Parathyroid adenoma (tissue), 2 donors: ENCODE measurements around the gene PYCR2.

Experiments used
- H2AFZ ChIP-seq: fragments of 300-600 bp; sonication (generic); one replicate; pipeline ENCODE4 v1.7.0; 2017; ENCODE audit warnings: antibody characterized with exemption, mild to moderate bottlenecking
- H3K27ac ChIP-seq: fragments of 300-600 bp; sonication (generic); one replicate; pipeline ENCODE4 v1.7.0; 2017
- H3K27me3 ChIP-seq: fragments of 300-600 bp; sonication (generic); one replicate; pipeline ENCODE4 v1.7.0; 2017; ENCODE audit warnings: low read length; ENCODE audit not compliant: control insufficient read depth, insufficient read depth
- H3K36me3 ChIP-seq: fragments of 300-600 bp; sonication (generic); one replicate; pipeline ENCODE4 v1.7.0; 2017; ENCODE audit warnings: low read length; ENCODE audit not compliant: control insufficient read depth, insufficient read depth
- H3K4me1 ChIP-seq: fragments of 300-600 bp; sonication (generic); one replicate; pipeline ENCODE4 v1.7.0; 2017; ENCODE audit warnings: control low read depth
- H3K4me2 ChIP-seq: fragments of 300-600 bp; sonication (generic); one replicate; pipeline ENCODE4 v1.7.0; 2017; ENCODE audit warnings: low read length
- H3K4me3 ChIP-seq: fragments of 300-600 bp; sonication (generic); one replicate; pipeline ENCODE4 v1.7.0; 2017; ENCODE audit warnings: low read depth, low read length
- H3K79me2 ChIP-seq: fragments of 300-600 bp; sonication (generic); one replicate; pipeline ENCODE4 v1.7.0; 2017; ENCODE audit warnings: control low read depth
- H3K9ac ChIP-seq: fragments of 300-600 bp; sonication (generic); one replicate; pipeline ENCODE4 v1.7.0; 2017; ENCODE audit warnings: mild to moderate bottlenecking
- H3K9me3 ChIP-seq: fragments of 300-600 bp; sonication (generic); one replicate; pipeline ENCODE4 v1.7.0; 2017; ENCODE audit warnings: low read length; ENCODE audit not compliant: control insufficient read depth
- TF ChIP-seq, protein P1 (sequence below): fragments of 300-600 bp; sonication (generic); IDR thresholded peaks from one replicate; pipeline ENCODE4 v1.7.0; 2017; ENCODE audit warnings: antibody characterized with exemption, mild to moderate bottlenecking
- donor health status: primary hyperparathyroidism.

The PYCR2 gene

DNA sequence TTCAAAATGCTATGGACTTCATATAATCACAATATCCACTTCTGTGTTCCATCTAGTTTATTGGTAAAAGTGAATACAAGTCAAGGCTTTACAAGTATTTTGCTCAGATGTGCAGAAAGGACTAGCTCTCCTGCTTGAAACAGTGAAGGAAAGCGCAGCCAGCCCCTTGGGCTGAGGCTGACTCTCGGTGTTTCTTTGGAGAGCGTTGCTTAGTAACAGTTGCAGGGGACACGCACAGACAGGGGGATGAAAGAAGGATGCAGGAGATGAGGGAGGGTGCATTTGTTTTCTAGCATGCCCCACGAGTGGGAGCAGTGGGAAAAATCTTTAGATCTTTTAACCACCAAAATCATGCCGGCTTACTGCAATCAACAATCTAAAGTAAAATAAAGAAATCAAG is 9.1 kb downstream of the PYCR2 start:
- Histone ChIP-seq H3K36me3 (no peaks in the 10 kb centered on the region), H2AFZ (no peak overlapping the region), H3K9me3 (no peaks in the 10 kb centered on the region), H3K4me1 (no peaks in the 10 kb centered on the region), H3K27me3 (no peaks in the 10 kb centered on the region), H3K79me2 (no peaks in the 10 kb centered on the region), H3K9ac (no peak overlapping the region), H3K4me2 (no peak overlapping the region), H3K4me3 (no peak overlapping the region), H3K27ac (no peak overlapping the region)
- TF ChIP-seq, protein P1, sequence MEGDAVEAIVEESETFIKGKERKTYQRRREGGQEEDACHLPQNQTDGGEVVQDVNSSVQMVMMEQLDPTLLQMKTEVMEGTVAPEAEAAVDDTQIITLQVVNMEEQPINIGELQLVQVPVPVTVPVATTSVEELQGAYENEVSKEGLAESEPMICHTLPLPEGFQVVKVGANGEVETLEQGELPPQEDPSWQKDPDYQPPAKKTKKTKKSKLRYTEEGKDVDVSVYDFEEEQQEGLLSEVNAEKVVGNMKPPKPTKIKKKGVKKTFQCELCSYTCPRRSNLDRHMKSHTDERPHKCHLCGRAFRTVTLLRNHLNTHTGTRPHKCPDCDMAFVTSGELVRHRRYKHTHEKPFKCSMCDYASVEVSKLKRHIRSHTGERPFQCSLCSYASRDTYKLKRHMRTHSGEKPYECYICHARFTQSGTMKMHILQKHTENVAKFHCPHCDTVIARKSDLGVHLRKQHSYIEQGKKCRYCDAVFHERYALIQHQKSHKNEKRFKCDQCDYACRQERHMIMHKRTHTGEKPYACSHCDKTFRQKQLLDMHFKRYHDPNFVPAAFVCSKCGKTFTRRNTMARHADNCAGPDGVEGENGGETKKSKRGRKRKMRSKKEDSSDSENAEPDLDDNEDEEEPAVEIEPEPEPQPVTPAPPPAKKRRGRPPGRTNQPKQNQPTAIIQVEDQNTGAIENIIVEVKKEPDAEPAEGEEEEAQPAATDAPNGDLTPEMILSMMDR: no peak

DNA sequence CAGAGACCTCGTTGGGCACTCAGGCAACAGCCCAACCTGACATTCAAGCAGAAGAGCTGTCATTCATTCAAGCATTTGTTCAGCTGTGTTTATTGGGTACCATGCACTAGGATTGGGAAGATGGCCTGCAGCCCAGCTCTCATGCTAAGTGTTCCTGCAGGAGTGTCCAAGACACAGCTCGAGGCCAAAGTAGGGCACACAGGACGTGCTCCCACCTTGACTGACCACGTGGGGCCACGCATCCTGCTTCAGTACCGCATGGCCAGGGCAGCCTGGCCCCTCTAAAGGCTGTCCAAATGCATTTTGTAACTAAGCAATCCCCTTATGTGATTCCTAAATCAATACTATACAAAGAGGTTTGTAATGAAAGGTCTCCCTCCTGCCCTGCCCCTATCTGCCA is 9.7 kb downstream of the PYCR2 start:
- no peak overlapping the region for H3K4me3 ChIP-seq
- TF ChIP-seq, protein P1: no peak
- H3K27ac ChIP-seq: no peak overlapping the region
- H3K9ac ChIP-seq: no peak overlapping the region
- no peak overlapping the region for H3K4me2 ChIP-seq
- H2AFZ ChIP-seq: no peak overlapping the region
- no peaks in the 10 kb centered on the region for H3K9me3 ChIP-seq
- H3K4me1 ChIP-seq: no peaks in the 10 kb centered on the region
- no peaks in the 10 kb centered on the region for H3K27me3 ChIP-seq
- no peaks in the 10 kb centered on the region for H3K79me2 ChIP-seq
- no peaks in the 10 kb centered on the region for H3K36me3 ChIP-seq

DNA sequence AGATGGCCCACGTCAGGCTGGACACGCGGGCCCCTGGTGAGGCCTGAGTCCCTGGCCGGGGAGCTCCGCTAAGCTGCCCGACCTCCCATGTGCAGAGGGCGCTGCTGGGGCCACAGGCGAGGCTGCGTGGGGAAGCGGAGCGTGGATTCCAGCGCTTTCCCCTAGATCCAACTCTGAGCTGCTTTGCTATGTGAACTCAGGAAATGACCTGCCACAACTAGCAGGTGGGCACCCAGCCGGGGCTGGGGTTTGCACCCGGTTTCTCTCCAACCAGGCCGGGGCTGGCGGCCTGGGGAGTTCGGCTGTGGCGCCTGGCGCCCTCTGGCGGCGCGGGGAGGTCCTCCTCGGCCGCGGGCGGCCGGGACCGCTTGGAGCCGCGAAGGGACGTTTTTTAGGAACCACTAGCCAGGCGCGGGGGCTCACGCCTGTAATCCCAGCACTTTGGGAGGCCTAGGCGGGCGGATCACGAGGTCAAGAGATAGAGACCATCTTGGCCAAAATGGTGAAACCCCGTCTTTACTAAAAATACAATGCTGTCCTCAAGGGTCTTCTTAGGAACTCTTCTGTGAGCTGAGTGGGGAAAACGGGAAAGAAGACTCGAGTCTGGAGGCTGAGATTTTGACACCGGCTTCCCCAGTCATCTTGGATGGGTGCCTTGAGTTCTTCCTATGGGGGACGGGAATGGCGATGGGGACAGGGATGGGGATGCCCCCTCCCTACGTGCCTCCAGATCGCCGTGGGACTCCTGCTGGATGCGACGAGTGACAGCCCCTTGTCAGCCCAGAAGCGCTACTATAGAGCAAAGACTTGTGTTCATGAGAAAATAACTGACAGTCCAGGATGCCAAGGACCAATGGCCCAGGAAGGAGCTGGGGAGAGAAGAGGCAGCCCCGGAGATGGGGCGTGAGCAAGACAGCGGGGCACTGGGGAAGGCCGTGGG is 12.6 kb downstream of the PYCR2 start:
- H3K79me2 ChIP-seq: no peaks in the 10 kb centered on the region
- no peaks in the 10 kb centered on the region for H3K27me3 ChIP-seq
- no peak overlapping the region for H3K9ac ChIP-seq
- no peaks in the 10 kb centered on the region for H3K36me3 ChIP-seq
- H3K9me3 ChIP-seq: no peaks in the 10 kb centered on the region
- TF ChIP-seq, protein P1: peak; percentile 75
- no peaks in the 10 kb centered on the region for H3K4me1 ChIP-seq
- peak overlapping the region; percentile 20 for H2AFZ ChIP-seq
- no peak overlapping the region for H3K4me3 ChIP-seq
- no peak overlapping the region for H3K4me2 ChIP-seq
- no peak overlapping the region for H3K27ac ChIP-seq

DNA sequence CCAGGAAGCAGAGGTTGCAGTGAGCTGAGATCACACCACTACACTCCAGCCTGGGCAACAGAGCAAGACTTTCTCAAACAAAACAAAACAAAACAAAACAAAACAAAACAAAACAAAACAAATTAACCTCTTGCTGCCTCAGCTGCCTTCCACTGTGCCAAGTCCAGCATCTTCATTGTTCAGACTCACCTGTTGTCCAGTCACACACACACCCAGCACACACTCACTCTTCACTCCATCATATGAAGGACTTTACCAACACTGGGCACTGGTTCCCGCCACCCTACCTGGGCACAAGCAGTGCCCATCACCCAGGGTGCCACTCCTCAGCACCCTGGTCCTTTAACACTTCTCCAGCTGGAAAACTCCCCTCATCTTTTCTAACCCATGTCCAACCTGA is 14.6 kb downstream of the PYCR2 start:
- no peak overlapping the region for H3K4me3 ChIP-seq
- no peak overlapping the region for H3K4me2 ChIP-seq
- H3K9ac ChIP-seq: no peak overlapping the region
- H3K36me3 ChIP-seq: no peaks in the 10 kb centered on the region
- TF ChIP-seq, protein P1: no peak
- no peaks in the 10 kb centered on the region for H3K27me3 ChIP-seq
- H3K4me1 ChIP-seq: no peaks in the 10 kb centered on the region
- no peak overlapping the region for H2AFZ ChIP-seq
- no peaks in the 10 kb centered on the region for H3K79me2 ChIP-seq
- H3K27ac ChIP-seq: no peak overlapping the region
- H3K9me3 ChIP-seq: no peaks in the 10 kb centered on the region

DNA sequence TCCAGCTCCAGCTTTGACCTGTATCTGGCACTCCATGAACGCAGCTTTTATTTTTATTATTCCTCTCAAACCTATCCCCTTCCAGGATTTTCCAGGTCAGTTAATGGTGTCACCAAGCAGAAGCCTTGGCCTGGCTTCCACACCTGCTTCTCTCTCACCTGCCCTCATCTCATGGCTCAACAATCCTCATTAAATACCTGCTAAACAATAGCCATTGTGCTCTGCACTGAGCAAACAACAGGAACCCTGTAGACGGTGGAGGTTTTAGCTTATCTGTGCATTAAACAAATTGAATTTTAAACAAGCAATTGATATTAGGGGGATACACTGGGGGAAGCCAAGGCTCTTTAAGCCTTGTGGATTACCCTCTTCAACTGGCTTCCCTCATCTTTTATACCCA is 15.3 kb downstream of the PYCR2 start:
- no peaks in the 10 kb centered on the region for H3K27me3 ChIP-seq
- no peak overlapping the region for H3K4me2 ChIP-seq
- H3K79me2 ChIP-seq: no peaks in the 10 kb centered on the region
- H3K9ac ChIP-seq: no peak overlapping the region
- H3K4me1 ChIP-seq: no peaks in the 10 kb centered on the region
- TF ChIP-seq, protein P1: no peak
- no peak overlapping the region for H3K27ac ChIP-seq
- H3K9me3 ChIP-seq: no peaks in the 10 kb centered on the region
- H2AFZ ChIP-seq: no peak overlapping the region
- H3K36me3 ChIP-seq: no peaks in the 10 kb centered on the region
- no peak overlapping the region for H3K4me3 ChIP-seq
